Stimulated activated naive CD8-positive, alpha-beta T cell treated with anti-CD3 and anti-CD28 coated beads, Interleukin-15, Interleukin-2, amounts not matched to agents 100 ng/mL and 50 ng/mL, for 24 hours (primary cell): ENCODE data around the gene QRICH2.
A peak's percentile ranks its signal among the peaks of the same experiment; 100 is the strongest.
"Not testable (repeated sequence)": the region's sequence is repeated elsewhere in the genome, so short reads cannot be mapped to it uniquely, and the experiment has no call there.

Experiments used
- H3K27ac Mint-ChIP-seq: one replicate; pipeline ENCODE4 v1.8.0; 2021; ENCODE audit warnings: mild to moderate bottlenecking, mixed read lengths
- H3K27me3 Mint-ChIP-seq: one replicate; pipeline ENCODE4 v1.8.0; 2021; ENCODE audit warnings: mixed read lengths
- H3K36me3 Mint-ChIP-seq: one replicate; pipeline ENCODE4 v1.8.0; 2021; ENCODE audit warnings: low read depth, mixed read lengths
- H3K4me1 Mint-ChIP-seq: one replicate; pipeline ENCODE4 v1.8.0; 2021; ENCODE audit warnings: low read depth, mixed read lengths
- H3K4me3 Mint-ChIP-seq: one replicate; pipeline ENCODE4 v1.8.0; 2021; ENCODE audit warnings: mild to moderate bottlenecking, mixed read lengths
- H3K9me3 Mint-ChIP-seq: one replicate; pipeline ENCODE4 v1.8.0; 2021; ENCODE audit warnings: mixed read lengths

Gene QRICH2

GRCh38 chr17:76267051-76267576, 41.0 kb downstream of the QRICH2 start:
- H3K4me1 Mint-ChIP-seq: peaks cover 62% of the 10 kb centered on the region
- peak overlapping the region; percentile 98 for H3K27ac Mint-ChIP-seq
- H3K9me3 Mint-ChIP-seq: no peaks in the 10 kb centered on the region
- peaks cover 43% of the 10 kb centered on the region for H3K36me3 Mint-ChIP-seq
- H3K4me3 Mint-ChIP-seq: peak overlapping the region; percentile 91
- no peaks in the 10 kb centered on the region for H3K27me3 Mint-ChIP-seq

GRCh38 chr17:76266244-76266938, 41.7 kb downstream of the QRICH2 start:
- H3K4me1 Mint-ChIP-seq: peaks cover 69% of the 10 kb centered on the region
- H3K9me3 Mint-ChIP-seq: no peaks in the 10 kb centered on the region
- no peaks in the 10 kb centered on the region for H3K27me3 Mint-ChIP-seq
- H3K4me3 Mint-ChIP-seq: peak overlapping the region; percentile 91
- peak overlapping the region; percentile 89 for H3K27ac Mint-ChIP-seq
- H3K36me3 Mint-ChIP-seq: peaks cover 40% of the 10 kb centered on the region

- H3K27me3 Mint-ChIP-seq: no peaks in the 10 kb centered on the region
- peak overlapping the region; percentile 91 for H3K4me3 Mint-ChIP-seq
- H3K9me3 Mint-ChIP-seq: no peaks in the 10 kb centered on the region
- peaks cover 34% of the 10 kb centered on the region for H3K36me3 Mint-ChIP-seq
- H3K4me1 Mint-ChIP-seq: peaks cover 68% of the 10 kb centered on the region
- peak overlapping the region; percentile 89 for H3K27ac Mint-ChIP-seq
Observed at GRCh38 chr17:76265624-76266243, 42.3 kb downstream of the QRICH2 start.

GRCh38 chr17:76264755-76265623, 43.1 kb downstream of the QRICH2 start, which contains the start of gene UBALD2:
UBALD2 (plus strand) TSS chr17:76265348; CDS start chr17:76265506, 158 bp downstream.
- Mint-ChIP-seq H3K27me3 (no peaks in the 10 kb centered on the region), H3K4me3 (peak within 1 kb of the TSS; percentile 91), H3K9me3 (no peaks in the 10 kb centered on the region), H3K27ac (peak within 1 kb of the TSS; percentile 93), H3K36me3 (peaks cover 30% of the 10 kb centered on the region), H3K4me1 (peaks cover 64% of the 10 kb centered on the region)

GRCh38 chr17:76264425-76264754, 43.7 kb downstream of the QRICH2 start:
- Mint-ChIP-seq H3K27ac (peak overlapping the region; percentile 93), H3K27me3 (no peaks in the 10 kb centered on the region), H3K4me3 (peak overlapping the region; percentile 79), H3K9me3 (no peaks in the 10 kb centered on the region), H3K36me3 (peaks cover 26% of the 10 kb centered on the region), H3K4me1 (peaks cover 58% of the 10 kb centered on the region)

GRCh38 chr17:76263896-76264295, 44.2 kb downstream of the QRICH2 start:
- H3K4me1 Mint-ChIP-seq: peaks cover 54% of the 10 kb centered on the region
- peak overlapping the region; percentile 93 for H3K27ac Mint-ChIP-seq
- peaks cover 21% of the 10 kb centered on the region for H3K36me3 Mint-ChIP-seq
- H3K9me3 Mint-ChIP-seq: no peaks in the 10 kb centered on the region
- peak overlapping the region; percentile 79 for H3K4me3 Mint-ChIP-seq
- H3K27me3 Mint-ChIP-seq: no peaks in the 10 kb centered on the region

GRCh38 chr17:76262732-76263344, 45.2 kb downstream of the QRICH2 start:
- H3K4me3 Mint-ChIP-seq: peak overlapping the region; percentile 63
- H3K27me3 Mint-ChIP-seq: no peaks in the 10 kb centered on the region
- H3K27ac Mint-ChIP-seq: peak overlapping the region; percentile 93
- peaks cover 43% of the 10 kb centered on the region for H3K4me1 Mint-ChIP-seq
- H3K36me3 Mint-ChIP-seq: peaks cover 14% of the 10 kb centered on the region
- H3K9me3 Mint-ChIP-seq: no peaks in the 10 kb centered on the region

- Mint-ChIP-seq H3K27ac (peak overlapping the region; percentile 93), H3K4me1 (peaks cover 43% of the 10 kb centered on the region), H3K4me3 (no peak overlapping the region), H3K27me3 (no peaks in the 10 kb centered on the region), H3K9me3 (no peaks in the 10 kb centered on the region), H3K36me3 (peaks cover 5% of the 10 kb centered on the region)
Observed at GRCh38 chr17:76261421-76262215, 46.5 kb downstream of the QRICH2 start.

- H3K36me3 Mint-ChIP-seq: no peaks in the 10 kb centered on the region
- H3K27ac Mint-ChIP-seq: no peak overlapping the region
- H3K9me3 Mint-ChIP-seq: no peaks in the 10 kb centered on the region
- peaks cover 52% of the 10 kb centered on the region for H3K4me1 Mint-ChIP-seq
- no peaks in the 10 kb centered on the region for H3K27me3 Mint-ChIP-seq
- H3K4me3 Mint-ChIP-seq: no peak overlapping the region
Observed at GRCh38 chr17:76260669-76261068, 47.4 kb downstream of the QRICH2 start.

GRCh38 chr17:76260220-76260619, 47.9 kb downstream of the QRICH2 start:
- Mint-ChIP-seq H3K9me3 (no peaks in the 10 kb centered on the region), H3K27ac (no peak overlapping the region), H3K27me3 (no peaks in the 10 kb centered on the region), H3K4me1 (peaks cover 57% of the 10 kb centered on the region), H3K4me3 (no peak overlapping the region), H3K36me3 (no peaks in the 10 kb centered on the region)

GRCh38 chr17:76256430-76257050, 51.5 kb downstream of the QRICH2 start:
- not testable (repeated sequence) for H3K27me3 Mint-ChIP-seq, H3K36me3 Mint-ChIP-seq, H3K9me3 Mint-ChIP-seq
- Mint-ChIP-seq H3K4me1 (peaks cover 49% of the 10 kb centered on the region), H3K27ac (peak overlapping the region; percentile 87), H3K4me3 (peak overlapping the region; percentile 71)

GRCh38 chr17:76255801-76256429, 52.2 kb downstream of the QRICH2 start:
- Mint-ChIP-seq H3K4me1 (peaks cover 47% of the 10 kb centered on the region), H3K27me3 (no peaks in the 10 kb centered on the region), H3K4me3 (peak overlapping the region; percentile 71), H3K27ac (peak overlapping the region; percentile 87), H3K9me3 (no peaks in the 10 kb centered on the region), H3K36me3 (no peaks in the 10 kb centered on the region)

GRCh38 chr17:76254275-76254674, 53.8 kb downstream of the QRICH2 start:
- Mint-ChIP-seq H3K4me3 (no peak overlapping the region), H3K4me1 (peaks cover 46% of the 10 kb centered on the region), H3K27ac (no peak overlapping the region), H3K9me3 (no peaks in the 10 kb centered on the region), H3K27me3 (no peaks in the 10 kb centered on the region), H3K36me3 (no peaks in the 10 kb centered on the region)
